ENCODE results near the gene GNG2. TPM values are rescaled to one million over a fixed set of nuclear protein-coding genes. Genes with fewer than 3 reads are reported as not detected.
A peak's percentile ranks its signal among the peaks of the same experiment; 100 is the strongest.

Gene GNG2
- total RNA-seq (2014; rRNA removed; shearing (Covaris generic)) = 13.9 and 14.7 TPM in 2 replicates

DNA sequence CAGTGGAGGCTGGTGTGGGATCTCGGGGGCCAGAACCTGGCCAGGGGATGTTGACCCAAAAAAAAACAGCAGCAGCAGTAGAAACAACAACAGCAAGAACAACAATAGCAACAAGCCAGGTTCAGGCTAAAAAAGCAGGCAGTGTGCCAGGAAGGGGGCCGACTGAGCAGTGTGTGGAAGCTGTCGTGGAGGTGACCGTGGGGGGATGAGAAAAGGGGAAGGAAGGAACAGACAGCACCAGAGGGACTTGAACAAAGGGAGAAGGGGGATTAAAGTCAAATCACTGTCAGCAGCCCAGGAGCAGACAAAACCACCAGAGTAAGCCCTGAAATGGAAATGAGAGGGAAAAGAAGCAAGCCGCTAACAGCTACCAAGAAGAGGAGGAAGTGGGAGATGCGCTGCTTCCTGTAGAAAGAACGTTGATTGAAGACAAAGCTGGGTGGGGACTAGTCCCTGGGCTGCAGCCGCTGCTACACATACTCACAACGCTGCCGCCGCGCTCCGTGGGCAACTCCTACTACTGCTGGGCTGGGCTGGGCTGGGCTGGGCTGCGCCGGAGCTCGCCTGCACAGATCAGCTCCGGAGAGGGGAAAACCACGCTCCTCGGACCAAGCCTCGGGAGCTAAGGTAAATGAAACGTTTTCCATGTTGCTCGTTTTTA lies at the start of gene GNG2:
TSS of gene GNG2 (plus strand) at position 449 of the 661 bp plus-strand sequence. CDS start 90,067 bp downstream, outside the sequence.
- DNase-seq (ENCODE audit: low read depth) = peak; percentile 83

DNA sequence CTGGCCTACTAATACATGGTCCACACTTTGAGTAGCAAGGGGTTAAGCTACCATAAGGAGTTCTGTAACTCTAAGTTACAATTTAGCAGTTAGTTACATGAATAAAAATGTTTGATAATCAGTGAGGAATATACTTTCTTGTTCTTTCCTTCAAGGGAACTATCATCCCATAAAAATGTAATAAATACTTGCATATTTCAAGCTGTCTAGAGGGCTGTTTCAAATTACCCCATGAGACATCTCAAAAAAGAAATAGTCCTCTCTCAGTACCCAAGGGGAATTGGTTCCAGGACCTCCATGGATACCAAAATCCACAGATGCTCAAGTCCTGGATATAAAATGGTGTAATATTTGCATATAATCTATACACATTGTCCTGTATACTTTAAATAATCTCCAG lies 48.7 kb upstream of the GNG2 start:
- no peak for DNase-seq (ENCODE audit: low read depth)

DNA sequence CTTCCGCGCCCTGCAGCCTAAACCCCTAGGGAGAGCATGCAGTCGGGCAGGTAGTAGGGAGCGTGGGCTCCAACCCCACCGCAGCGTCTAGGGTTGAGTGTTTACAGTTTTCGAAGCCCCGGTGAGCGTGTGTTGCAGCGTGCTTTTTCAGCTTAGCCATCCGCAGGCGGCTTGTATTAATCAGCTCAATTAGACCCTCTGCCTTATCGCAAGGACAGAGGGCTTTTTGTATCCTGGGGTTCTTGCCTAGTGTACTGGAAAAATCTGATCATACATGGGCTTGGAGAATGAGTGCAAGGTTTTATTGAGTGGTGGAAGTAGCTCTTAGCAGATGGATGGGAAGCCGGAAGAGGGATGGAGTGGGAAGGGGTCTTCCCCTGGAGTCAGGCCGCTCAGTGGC lies 44.4 kb upstream of the GNG2 start:
- DNase-seq (ENCODE audit: low read depth) = no peak

DNA sequence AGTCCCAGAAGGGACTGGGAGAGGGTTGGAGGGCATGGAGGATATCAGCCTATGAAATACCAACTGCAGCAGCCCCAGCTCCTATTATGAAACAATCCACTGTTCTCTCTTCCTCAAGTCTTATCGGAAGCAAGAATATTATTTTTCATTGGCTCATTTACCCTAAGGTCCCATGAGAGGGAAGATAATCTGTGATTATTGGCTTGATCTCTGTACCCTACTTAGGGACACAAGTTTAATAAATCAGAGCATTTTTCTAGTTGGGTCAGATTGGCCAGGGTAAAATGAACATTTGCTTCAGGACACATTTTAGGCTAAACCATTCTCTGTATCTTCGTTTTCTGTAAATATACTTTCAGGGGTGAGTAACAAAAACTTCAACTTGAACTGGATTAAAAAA lies 43.1 kb upstream of the GNG2 start:
- no peak for DNase-seq (ENCODE audit: low read depth)

DNA sequence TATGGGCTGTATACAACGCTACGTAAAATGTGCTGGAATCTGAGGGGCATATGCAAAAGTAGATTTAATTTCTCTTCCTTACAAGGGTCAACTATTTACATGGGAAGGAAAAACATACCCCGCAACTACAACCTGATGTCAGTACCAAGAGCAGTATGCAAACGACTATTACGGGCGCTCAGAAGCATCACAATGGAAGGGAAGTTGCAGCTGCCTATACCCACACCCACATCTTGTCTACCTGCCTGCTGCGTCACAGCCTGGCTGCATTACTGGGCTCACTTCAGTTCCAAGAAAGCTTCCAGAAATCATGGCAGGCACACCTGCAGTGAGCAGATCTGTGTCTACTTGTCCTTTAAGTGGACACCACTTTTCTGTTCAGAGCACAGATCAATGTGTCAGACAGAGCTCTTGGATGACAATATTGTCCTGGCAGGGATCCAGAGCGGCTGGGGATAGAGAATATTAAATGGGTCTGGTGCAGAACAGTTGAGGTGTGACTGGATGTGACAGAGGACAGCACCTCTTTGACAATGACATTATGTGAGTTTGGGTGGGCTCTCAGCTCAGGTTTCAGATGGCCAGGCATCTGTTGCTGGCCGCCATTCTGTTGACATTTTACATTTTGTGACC lies 41.5 kb upstream of the GNG2 start:
- no peak for DNase-seq (ENCODE audit: low read depth)

DNA sequence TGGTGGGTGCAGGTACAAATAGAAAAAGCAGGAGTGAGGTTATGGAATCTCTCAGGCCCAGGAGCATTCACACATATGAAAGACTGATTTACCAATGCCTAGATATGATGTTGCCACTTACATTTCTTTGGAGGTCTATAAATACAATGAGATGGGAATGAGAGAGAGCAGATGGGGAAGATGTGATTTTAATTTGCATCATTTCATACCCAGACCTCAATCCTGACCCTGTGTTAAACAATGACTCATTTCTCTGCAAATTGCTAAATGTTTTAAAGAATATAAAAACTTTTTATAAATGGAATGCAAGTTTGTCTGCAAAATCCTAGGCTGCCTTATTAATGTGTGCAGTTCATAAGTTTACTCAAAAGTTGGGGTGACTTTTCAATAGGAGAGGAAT lies 38.6 kb upstream of the GNG2 start:
- no peak for DNase-seq (ENCODE audit: low read depth)

DNA sequence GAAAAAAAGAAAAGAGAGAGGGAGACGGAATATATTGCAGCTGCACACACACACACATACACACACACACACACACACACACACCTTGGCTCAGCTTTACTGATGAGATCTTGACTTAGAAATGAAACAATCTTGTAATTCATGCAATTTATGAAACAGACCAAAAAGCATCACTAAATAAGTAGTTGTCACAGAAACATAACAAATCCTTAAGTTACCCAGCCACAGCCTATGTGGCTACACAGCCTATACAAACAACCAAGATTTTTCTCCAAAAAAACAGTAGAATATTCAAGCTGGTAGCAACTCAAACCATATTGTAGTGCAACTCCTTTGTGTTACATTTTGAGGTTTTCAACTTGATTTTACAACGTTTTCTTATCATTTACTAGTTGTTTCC lies 37.9 kb upstream of the GNG2 start:
- DNase-seq (ENCODE audit: low read depth) = peak; percentile 23

DNA sequence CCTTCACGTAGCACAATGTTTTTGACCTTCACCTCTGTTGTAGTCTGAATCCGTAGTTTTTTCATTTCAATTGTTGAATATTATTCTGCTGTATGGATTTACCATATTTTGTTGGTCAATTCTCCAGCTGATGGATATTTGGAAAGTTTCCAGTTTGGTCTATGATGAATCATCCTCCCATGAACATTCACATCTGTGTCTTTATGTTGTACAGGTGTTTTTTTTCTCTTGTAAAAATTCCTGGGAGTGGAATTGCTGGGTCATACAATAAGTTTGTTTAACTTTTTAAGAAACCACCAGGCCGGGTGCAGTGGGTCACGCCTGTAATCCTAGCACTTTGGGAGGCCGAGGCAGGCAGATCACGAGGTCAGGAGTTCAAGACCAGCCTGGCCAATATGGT lies 36.7 kb upstream of the GNG2 start:
- DNase-seq (ENCODE audit: low read depth) = peak; percentile 56

DNA sequence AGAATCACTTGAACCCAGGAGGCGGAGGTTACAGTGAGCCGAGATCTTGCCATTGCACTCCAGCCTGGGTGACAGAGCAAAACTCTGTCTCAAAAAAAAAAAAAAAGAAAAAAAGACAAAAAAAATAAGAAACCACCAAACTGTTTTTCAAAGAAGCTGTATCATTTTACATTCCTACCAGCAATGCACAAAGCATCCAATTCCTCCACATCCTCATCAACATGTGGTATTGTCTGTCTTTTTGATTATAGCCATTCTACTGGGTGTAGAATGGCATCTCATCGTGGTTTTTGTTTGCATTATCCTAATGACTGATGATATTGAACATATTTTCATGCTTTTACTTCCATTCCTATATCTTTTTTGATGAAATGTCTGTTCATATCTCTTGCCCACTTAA lies 36.2 kb upstream of the GNG2 start:
- DNase-seq (ENCODE audit: low read depth) = no peak

DNA sequence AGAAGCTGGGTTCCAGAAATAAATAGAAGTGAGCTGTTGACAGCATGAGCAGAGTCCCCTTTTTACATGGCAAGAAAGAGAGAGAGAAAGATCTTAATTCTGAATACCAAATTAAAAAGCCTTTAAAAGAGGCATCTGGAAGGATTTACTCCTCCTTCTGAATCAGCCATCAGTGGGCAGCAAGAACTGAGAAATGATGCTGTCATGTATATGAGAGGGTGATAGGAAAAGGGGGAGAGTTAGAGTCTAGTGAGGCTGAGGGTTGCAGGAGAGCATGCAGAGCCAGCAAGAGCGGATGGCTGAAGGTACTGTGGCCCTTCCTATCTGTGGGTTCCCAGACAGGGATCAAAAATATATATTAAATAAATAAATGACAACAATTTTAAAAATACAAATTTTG lies 34.5 kb upstream of the GNG2 start:
- no peak for DNase-seq (ENCODE audit: low read depth)

DNA sequence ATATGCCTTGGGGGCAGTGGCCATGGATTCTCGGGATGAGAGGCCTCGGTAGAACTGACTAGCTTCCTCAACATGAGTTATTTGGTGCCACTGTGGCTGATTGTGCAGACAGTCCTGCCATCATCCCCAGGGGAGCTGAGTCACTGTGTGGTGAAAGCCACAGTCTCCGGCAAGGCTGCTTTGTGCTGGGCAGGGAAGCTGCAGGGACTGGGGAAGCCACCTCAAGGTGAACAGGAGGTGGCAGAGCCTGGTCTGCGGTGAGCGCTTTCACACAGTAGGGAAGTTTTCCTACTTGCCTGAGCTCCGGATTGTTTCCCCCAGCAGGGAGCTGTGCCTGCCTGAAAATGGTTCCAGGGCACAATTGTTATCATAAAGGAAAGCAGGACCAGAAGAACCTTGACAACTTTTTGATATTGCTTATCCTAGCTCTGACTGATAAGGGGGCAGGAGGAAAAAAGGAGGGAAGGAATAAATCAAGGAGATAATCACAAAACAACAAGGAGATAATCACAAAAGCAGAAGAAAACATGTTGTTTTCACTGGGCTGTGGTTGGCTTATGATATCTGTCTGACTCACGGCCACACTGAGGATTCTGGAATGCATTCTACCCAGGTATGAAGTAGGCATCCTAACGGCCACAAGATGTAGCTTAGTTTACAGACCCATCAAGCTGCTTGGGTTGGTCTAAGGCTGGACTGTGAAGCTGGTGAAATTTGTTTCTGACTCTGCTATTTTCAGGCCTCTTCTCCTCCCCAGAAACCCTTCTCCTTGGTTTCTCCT lies 32.2 kb upstream of the GNG2 start:
- DNase-seq (ENCODE audit: low read depth) = peak; percentile 99

DNA sequence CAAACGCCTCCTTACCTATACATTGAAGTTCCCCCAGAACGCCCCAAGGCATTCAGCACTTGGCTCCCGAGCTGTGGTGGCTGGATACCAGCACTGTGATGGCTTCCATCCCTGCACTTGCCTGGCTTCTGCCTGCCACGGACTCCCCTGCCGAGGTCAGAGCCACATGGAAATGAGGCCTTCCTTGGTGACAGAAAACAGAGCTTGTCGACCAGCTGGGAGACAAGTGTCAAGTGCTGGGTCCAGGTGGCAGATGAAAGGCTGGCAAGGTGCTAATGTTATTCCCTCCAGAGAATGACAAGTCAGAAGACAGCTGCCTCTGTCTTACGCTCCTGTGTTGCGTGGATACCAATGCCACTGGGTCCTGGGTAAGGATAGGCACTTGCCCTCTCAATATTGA lies 26.2 kb upstream of the GNG2 start:
- DNase-seq (ENCODE audit: low read depth) = no peak

DNA sequence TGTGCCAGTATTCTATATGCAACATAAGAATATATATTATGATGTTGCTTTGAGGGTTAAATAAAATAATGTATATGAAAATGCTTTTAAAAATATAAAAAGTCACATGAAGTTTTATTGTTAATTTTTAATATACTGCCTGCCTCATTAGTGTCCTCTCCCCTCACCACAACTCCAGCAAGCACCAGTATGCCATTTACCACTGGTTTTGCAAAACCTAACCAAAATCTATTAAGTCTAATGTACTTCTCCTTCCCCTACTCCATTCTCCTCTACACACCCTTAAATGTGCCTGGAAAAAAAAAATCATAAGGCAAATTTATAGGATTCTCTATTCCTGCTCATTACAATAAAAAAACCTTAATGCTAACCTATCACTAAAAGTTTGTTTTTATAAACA lies 24.0 kb upstream of the GNG2 start:
- DNase-seq (ENCODE audit: low read depth) = no peak

DNA sequence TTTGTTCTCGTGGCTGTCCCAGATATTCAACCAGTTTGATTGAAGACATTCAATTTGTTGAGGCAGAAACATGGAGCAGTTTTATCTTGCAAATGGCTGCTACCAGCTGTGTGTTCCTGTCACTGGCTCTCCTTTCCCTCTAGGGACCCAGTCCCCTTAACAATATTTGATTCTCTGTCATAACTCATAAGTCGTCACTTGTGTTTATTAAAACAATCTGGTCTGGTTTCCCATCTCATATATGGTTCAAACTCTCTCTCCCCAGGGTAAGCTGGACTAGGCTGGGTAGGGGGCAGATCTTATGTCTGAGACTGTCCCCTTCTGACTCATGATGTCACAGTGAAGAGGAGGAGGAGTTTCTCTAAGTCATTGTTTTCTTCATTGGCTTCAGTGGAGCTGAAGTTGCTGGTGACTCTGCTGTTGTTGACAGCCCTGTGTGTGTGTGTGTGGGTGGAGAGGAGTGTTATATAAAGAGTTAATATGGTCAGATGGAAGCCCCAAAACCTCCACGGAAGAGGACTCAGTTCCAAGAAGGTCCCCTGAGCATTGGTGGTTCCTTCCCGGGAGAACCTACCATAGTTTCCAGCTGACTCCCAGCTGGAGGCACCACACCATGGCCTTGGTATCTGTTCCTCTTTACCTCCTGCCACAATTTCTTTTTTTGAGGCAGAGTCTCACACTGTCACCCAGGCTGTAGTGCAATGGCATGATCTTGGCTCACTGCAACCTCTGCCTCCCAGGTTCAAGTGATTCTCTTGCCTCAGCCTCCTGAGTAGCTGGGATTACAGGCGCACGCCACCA lies 16.1 kb upstream of the GNG2 start:
- no peak for DNase-seq (ENCODE audit: low read depth)

DNA sequence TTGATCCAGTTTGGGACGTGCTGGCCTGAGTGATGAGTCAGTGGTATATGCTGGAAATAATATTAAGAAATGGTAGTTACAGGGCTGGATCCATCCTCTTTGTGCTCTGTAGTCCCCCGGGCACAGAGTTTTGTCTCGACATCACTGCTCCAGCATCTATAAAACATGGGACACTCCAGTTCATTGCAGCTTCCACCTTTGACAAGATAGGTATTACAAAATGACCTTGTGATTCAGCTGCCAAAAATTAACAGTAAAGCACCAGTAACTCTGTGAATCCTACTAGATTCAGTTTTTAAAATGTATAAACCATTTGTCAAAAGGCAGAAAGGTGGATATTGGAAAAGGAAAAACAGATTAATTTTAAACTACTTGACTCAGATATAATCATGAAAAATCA lies 14.6 kb upstream of the GNG2 start:
- peak; percentile 20 for DNase-seq (ENCODE audit: low read depth)

DNA sequence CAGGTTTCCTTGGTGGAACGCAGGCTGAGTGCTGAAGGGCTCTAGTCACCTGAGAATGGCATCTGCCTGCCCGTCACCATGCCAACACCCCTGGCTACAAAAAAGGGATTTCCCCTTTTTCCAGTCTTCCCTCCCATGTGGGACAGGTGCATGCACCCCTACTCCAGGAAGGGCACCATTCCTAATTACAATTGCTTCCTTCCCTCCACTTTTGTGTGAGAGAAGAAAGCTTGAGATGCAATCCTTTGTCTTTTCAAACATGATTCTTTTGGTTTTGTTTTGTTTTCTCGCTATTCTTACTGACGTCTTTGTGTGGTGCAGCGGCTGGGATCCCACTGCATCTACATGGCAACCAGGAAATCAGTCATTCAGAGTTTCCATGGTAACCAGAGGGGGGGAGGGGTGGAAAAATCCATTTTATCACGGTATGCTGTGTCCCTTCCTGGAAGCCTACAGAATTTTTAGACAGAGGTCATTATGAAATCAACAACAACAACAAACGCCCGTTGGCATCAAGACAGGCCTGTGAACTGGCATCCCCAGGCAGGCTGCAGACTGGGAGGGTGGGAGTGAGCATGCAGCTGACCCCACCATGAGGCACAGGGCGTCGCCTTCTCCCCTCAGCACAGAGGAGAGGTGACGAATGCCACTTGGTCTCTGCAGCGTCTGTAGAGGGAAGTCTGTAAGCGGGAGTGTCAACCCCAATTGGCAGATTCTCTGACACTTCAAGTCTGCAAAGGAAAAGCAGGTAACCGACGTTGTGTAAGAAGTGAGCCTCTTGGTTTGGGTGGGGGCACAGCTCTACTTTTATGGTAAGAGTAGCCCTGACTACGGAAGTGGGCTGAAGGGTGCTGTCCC lies 13.6 kb upstream of the GNG2 start:
- peak; percentile 60 for DNase-seq (ENCODE audit: low read depth)

DNA sequence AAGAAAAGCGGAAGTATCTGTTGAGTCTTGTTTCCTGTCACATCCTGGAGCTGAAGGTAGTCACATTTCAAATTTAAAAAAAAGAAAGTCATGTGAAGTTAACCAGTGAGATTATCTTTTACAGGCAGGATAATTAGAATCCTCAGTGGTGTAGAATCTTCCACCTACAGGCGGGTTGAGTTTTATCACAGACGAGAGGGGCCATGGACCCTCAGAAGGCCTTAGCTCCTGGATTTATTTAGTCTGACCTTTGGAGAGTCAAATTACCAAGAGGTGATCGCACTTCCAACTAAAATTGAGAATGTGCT lies 13.0 kb upstream of the GNG2 start:
- DNase-seq (ENCODE audit: low read depth) = no peak

DNA sequence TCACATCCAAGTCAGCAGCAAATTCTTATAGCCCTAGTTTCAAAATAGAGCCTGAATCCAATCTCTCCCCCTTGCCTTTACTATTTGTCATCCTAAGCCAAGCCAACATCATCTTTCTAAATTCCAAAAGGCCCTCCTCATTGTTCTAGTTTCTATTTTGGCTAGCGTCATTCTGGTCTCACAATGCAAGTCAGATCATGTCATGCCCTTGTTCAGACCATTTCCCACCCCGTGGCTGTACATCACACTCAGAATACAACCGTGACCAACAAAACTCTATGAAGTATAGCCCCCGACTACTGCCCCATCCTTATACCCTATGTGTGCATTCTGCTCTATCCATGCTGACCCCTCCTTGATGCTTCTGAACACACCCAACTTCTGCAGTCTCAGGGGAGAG lies 12.3 kb upstream of the GNG2 start:
- DNase-seq (ENCODE audit: low read depth) = no peak

DNA sequence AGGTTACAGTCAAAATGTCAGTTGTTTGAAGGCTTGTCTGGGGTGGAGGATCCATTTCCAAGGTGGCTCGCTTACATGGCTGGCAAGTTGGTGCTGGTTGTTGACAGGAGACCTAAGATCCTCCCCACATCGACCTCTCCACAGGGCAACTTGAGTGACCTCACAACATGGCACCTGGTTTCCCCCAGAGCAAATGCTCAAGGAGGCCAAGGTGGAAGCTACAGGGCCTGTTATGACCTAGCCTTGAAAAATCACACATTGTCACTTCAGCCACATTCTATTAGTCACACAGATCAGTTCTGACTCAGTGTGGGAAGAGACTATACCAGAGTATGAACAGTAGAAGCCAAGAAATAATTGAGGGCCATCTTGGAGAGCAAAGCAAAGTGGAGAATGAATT lies 11.3 kb upstream of the GNG2 start:
- peak; percentile 68 for DNase-seq (ENCODE audit: low read depth)

DNA sequence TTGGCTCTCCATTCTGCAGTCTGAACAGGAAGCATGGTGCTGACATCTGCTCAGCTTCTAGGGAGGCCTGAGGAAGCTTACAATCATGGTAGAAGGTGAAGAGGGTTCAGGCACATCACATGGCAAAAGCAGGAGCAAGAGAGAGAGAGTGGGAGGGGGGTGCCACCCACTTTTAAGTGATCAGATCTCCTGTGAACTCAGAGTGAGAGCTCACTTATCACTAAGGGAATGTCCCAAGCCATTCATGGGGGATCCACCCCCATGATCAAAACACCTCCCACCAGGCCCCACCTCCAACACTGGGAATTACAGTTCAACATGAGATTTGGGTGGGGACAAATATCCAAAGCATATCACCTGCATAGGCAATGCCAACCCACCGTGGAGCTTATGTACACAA lies 9.8 kb upstream of the GNG2 start:
- no peak for DNase-seq (ENCODE audit: low read depth)

DNA sequence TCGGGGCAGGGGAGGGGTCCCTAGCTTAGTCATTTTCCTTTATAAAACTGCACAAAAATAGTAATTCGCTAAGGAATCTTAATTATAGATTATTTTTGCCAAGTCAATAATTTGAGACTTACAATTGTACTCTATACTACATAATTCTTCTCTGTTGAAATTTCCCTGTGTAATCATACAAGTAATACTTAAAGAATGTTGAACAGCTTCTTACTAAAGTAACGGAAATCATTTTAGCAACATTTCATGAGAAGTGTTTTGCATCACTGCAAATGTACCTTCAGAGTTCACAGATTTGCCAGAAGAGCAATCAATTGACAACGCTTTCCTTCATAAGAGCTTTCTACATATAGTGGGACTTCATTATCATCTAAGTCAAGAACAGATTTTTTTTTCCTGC lies 7.9 kb upstream of the GNG2 start:
- DNase-seq (ENCODE audit: low read depth) = no peak

All from M059J (cell line).